Cardiac muscle cell (in vitro differentiated cells and primary cell): ENCODE measurements around the gene RHOD. TPM values are rescaled to one million over a fixed set of nuclear protein-coding genes. Genes with fewer than 3 reads are reported as not detected.

Source experiments
- DNase-seq, 2 donors: peaks; one replicate each; pipeline versions ENCODE4 v3.0.0 to v3.0.0-alpha.2; 2010 to 2017; ENCODE audit warnings: low read depth in 1 of 2, low spot score in 1 of 2
- H3K27ac ChIP-seq: fragments of 200-600 bp; sonication (generic); 2 replicates; pipeline ENCODE4 v1.5.1; 2016
- H3K27me3 ChIP-seq: fragments of 200-600 bp; sonication (generic); 2 replicates; pipeline ENCODE4 v1.6.0; 2016; ENCODE audit warnings: control low read depth
- H3K36me3 ChIP-seq: fragments of 200-600 bp; sonication (generic); 2 replicates; pipeline ENCODE4 v1.5.1; 2016; ENCODE audit warnings: control low read depth
- H3K4me1 ChIP-seq: fragments of 200-600 bp; sonication (generic); 2 replicates; pipeline ENCODE4 v1.8.1; 2017; ENCODE audit warnings: low read depth, mild to moderate bottlenecking, mixed run types
- H3K4me3 ChIP-seq: fragments of 200-600 bp; sonication (generic); 2 replicates; pipeline ENCODE4 v1.5.1; 2016; ENCODE audit warnings: mild to moderate bottlenecking
- H3K9me3 ChIP-seq: fragments of 200-600 bp; sonication (generic); 2 replicates; pipeline ENCODE4 v1.5.1; 2017; ENCODE audit warnings: low read depth, mild to moderate bottlenecking, control low read depth
- CTCF ChIP-seq: IDR thresholded peaks from 2 replicates; pipeline ENCODE4 v1.5.1; 2012; ENCODE audit warnings: low read depth, mild to moderate bottlenecking, low read length
- polyA plus RNA-seq: library from polyadenylated mRNA; unstranded; fragments of >200 nt; fragmentation: Nextera tagmentation; extraction: Ambion mirVana; gene quantifications from 2 replicates; pipeline ENCODE4 v1.2.1, GENCODE V29; 2016
- total RNA-seq: library from RNA; depleted of rRNA; stranded (reverse); fragments of >200 nt; gene quantifications from 2 replicates; pipeline ENCODE4 v1.2.3, GENCODE V29; 2016

Gene RHOD
- total and polyA plus RNA-seq, 2 experiments from 2014 or later = 44.2 to 48.5 TPM

- no peaks in the 10 kb centered on the region for H3K9me3 ChIP-seq
- H3K4me1 ChIP-seq = no peaks in the 10 kb centered on the region
- peaks cover 5% of the 10 kb centered on the region for H3K27me3 ChIP-seq
- H3K4me3 ChIP-seq = no peak overlapping the region
- DNase-seq = peak in 1 of 2 donors; percentile 91
- no peak for TF ChIP-seq CTCF
- H3K36me3 ChIP-seq = no peaks in the 10 kb centered on the region
- H3K27ac ChIP-seq = no peak overlapping the region
Observed at GRCh38 chr11:67033661-67034166, 22.9 kb upstream of the RHOD start.

GRCh38 chr11:67034350-67034749 is 22.3 kb upstream of the RHOD start:
- no peak overlapping the region for H3K27ac ChIP-seq
- TF ChIP-seq CTCF = no peak
- H3K36me3 ChIP-seq = no peaks in the 10 kb centered on the region
- H3K4me1 ChIP-seq = no peaks in the 10 kb centered on the region
- H3K27me3 ChIP-seq = no peaks in the 10 kb centered on the region
- no peak overlapping the region for H3K4me3 ChIP-seq
- DNase-seq = no peak
- no peaks in the 10 kb centered on the region for H3K9me3 ChIP-seq

- no peaks in the 10 kb centered on the region for H3K9me3 ChIP-seq
- no peaks in the 10 kb centered on the region for H3K27me3 ChIP-seq
- no peak overlapping the region for H3K27ac ChIP-seq
- no peak for DNase-seq
- H3K4me1 ChIP-seq = no peaks in the 10 kb centered on the region
- no peaks in the 10 kb centered on the region for H3K36me3 ChIP-seq
- TF ChIP-seq CTCF = no peak
- H3K4me3 ChIP-seq = no peak overlapping the region
Observed at GRCh38 chr11:67040147-67040546, 16.5 kb upstream of the RHOD start.

- Histone ChIP-seq H3K27ac (no peak overlapping the region), H3K9me3 (no peaks in the 10 kb centered on the region), H3K27me3 (no peaks in the 10 kb centered on the region), H3K4me1 (no peaks in the 10 kb centered on the region), H3K4me3 (no peak overlapping the region), H3K36me3 (no peaks in the 10 kb centered on the region)
- TF ChIP-seq CTCF = no peak
- no peak for DNase-seq
Observed at GRCh38 chr11:67041602-67042001, 15.0 kb upstream of the RHOD start.

- H3K36me3 ChIP-seq = no peaks in the 10 kb centered on the region
Observed at GRCh38 chr11:67043572-67044349, 12.9 kb upstream of the RHOD start.

More at GRCh38 chr11:67043572-67044349, 12.9 kb upstream of the RHOD start:
- Histone ChIP-seq H3K9me3 (no peaks in the 10 kb centered on the region), H3K4me3 (no peak overlapping the region), H3K27ac (no peak overlapping the region), H3K27me3 (no peaks in the 10 kb centered on the region), H3K4me1 (no peaks in the 10 kb centered on the region)
- no peak for DNase-seq
- no peak for TF ChIP-seq CTCF
